GM12864 (cell line): ENCODE measurements around the gene KIF16B.

Experiments used
- DNase-seq: peaks from one replicate; pipeline ENCODE4 v3.0.0-alpha.2; 2011; ENCODE audit warnings: low read depth
- H3K4me3 ChIP-seq: 2 replicates; pipeline ENCODE4 v1.5.1; 2011; ENCODE audit warnings: mild to moderate bottlenecking, low read depth, low read length, control low read depth
- CTCF ChIP-seq: IDR thresholded peaks from 2 replicates; pipeline ENCODE4 v1.5.1; 2011; ENCODE audit warnings: low read depth, mild to moderate bottlenecking, moderate library complexity, low read length, control low read depth, inconsistent platforms; ENCODE audit errors: missing control alignments

Gene KIF16B

DNA sequence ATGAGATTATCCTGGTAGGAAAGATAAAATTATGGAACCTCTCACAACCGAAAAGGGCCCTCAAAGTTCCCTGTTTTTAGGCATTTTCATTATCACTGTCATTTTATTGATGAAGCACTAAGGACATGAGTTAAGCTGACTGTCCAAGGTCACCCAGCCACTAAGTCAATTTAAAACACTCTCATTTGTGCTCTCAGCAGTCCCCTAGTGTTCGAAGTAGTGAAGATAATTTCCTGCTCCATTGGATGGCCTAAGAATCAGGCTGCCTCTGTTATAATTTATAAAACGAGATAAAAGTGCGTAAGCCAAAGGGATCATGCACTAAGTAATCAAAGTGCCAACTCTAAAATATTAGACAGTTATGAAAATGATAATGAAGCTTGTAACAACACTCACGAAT lies 169.1 kb downstream of the KIF16B start:
- no peak overlapping the region for H3K4me3 ChIP-seq
- DNase-seq: no peak
- no peak for TF ChIP-seq CTCF

- no peak overlapping the region for H3K4me3 ChIP-seq
- DNase-seq: no peak
- no peak for TF ChIP-seq CTCF
Observed at GRCh38 chr20:16400234-16400633, 173.0 kb downstream of the KIF16B start.

GRCh38 chr20:16399801-16400200 lies 173.4 kb downstream of the KIF16B start:
- no peak for DNase-seq
- no peak for TF ChIP-seq CTCF
- H3K4me3 ChIP-seq: no peak overlapping the region

- TF ChIP-seq CTCF: no peak
- no peak overlapping the region for H3K4me3 ChIP-seq
- no peak for DNase-seq
Observed at GRCh38 chr20:16397086-16397485, 176.2 kb downstream of the KIF16B start.

- DNase-seq: no peak
- H3K4me3 ChIP-seq: no peak overlapping the region
- TF ChIP-seq CTCF: no peak
Observed at GRCh38 chr20:16395366-16395765, 177.9 kb downstream of the KIF16B start.

GRCh38 chr20:16394784-16395183 lies 178.5 kb downstream of the KIF16B start:
- TF ChIP-seq CTCF: no peak
- no peak overlapping the region for H3K4me3 ChIP-seq
- no peak for DNase-seq

DNA sequence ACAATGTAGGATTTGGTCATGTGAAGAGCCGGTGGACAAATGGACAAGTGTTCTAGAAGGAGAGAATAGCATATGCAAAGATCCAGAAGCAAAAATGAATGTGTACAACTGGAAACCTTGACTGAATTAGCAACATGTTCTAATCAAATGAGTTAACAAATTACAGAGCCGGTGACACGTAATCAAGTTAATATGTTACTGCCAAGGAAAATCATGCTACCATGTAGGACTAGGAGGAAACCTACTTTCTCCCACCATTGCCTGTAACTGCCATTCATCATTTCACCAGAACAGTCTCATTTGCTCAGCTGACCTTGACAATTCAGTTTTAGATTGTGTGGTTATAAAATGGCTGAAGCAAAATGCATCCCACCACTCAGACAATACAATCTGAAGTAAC lies 179.4 kb downstream of the KIF16B start:
- no peak overlapping the region for H3K4me3 ChIP-seq
- no peak for TF ChIP-seq CTCF
- DNase-seq: no peak
